Loucy (cell line): ENCODE data around the gene USP21.

ENCODE experiments used
- H2AFZ ChIP-seq: fragments of 200-600 bp; sonication (generic); 2 replicates; pipeline ENCODE4 v1.6.0; 2016; ENCODE audit warnings: antibody characterized with exemption, mild to moderate bottlenecking, low read length, moderate library complexity
- H3F3A ChIP-seq: fragments of 200-600 bp; 2 replicates; pipeline ENCODE4 v1.6.0; 2016; ENCODE audit warnings: antibody characterized with exemption, low read depth, mild to moderate bottlenecking
- H3K27me3 ChIP-seq: fragments of 200-600 bp; sonication (generic); 2 replicates; pipeline ENCODE4 v1.6.1; 2014; ENCODE audit warnings: low read length, mild to moderate bottlenecking; ENCODE audit not compliant: insufficient read depth, poor library complexity, severe bottlenecking
- H3K36me3 ChIP-seq: fragments of 200-600 bp; sonication (generic); 2 replicates; pipeline ENCODE4 v1.6.1; 2016; ENCODE audit warnings: low read length; ENCODE audit not compliant: insufficient read depth
- H3K4me1 ChIP-seq: fragments of 200-600 bp; sonication (generic); 2 replicates; pipeline ENCODE4 v1.5.1; 2014; ENCODE audit warnings: low read length, mild to moderate bottlenecking; ENCODE audit not compliant: insufficient read depth, poor library complexity, severe bottlenecking
- H3K4me2 ChIP-seq: fragments of 200-600 bp; sonication (generic); 2 replicates; pipeline ENCODE4 v1.6.0; 2014; ENCODE audit warnings: antibody characterized with exemption, low read length, low read depth, mild to moderate bottlenecking; ENCODE audit not compliant: poor library complexity, severe bottlenecking
- H3K4me3 ChIP-seq: fragments of 200-600 bp; sonication (generic); 2 replicates; pipeline ENCODE4 v1.5.1; 2014; ENCODE audit warnings: low read length, mild to moderate bottlenecking, mixed read lengths; ENCODE audit not compliant: poor library complexity, severe bottlenecking
- H3K79me2 ChIP-seq: fragments of 200-600 bp; sonication (generic); 2 replicates; pipeline ENCODE4 v1.6.1; 2014; ENCODE audit warnings: low read length; ENCODE audit not compliant: insufficient read depth
- H3K9ac ChIP-seq: fragments of 200-600 bp; sonication (generic); 2 replicates; pipeline ENCODE4 v1.6.0; 2014; ENCODE audit warnings: mild to moderate bottlenecking, low read depth, low read length, moderate library complexity; ENCODE audit not compliant: poor library complexity, severe bottlenecking
- H3K9me2 ChIP-seq: fragments of 200-600 bp; sonication (generic); replicated peaks from 2 replicates; pipeline ENCODE4 v1.6.1; 2016; ENCODE audit warnings: low read depth, low read length, mixed read lengths
- H3K9me3 ChIP-seq: fragments of 200-600 bp; sonication (generic); 2 replicates; pipeline ENCODE4 v1.6.1; 2014; ENCODE audit warnings: mild to moderate bottlenecking, antibody characterized with exemption, low read length, low read depth; ENCODE audit not compliant: insufficient read depth
- H4K20me1 ChIP-seq: fragments of 200-600 bp; sonication (generic); 2 replicates; pipeline ENCODE4 v1.6.0; 2014; ENCODE audit warnings: antibody characterized with exemption, low read length, mild to moderate bottlenecking; ENCODE audit not compliant: insufficient read depth, poor library complexity, severe bottlenecking
- CTCF ChIP-seq: fragments of 200-600 bp; sonication (generic); conservative IDR thresholded peaks from 2 replicates; pipeline ENCODE4 v1.5.1; 2014; ENCODE audit warnings: mild to moderate bottlenecking, antibody characterized with exemption, low read length
- EZH2phosphoT487 ChIP-seq: fragments of 200-600 bp; IDR thresholded peaks from 2 replicates; pipeline ENCODE4 v1.6.1; 2018; ENCODE audit warnings: antibody characterized with exemption, mild to moderate bottlenecking, moderate library complexity, borderline replicate concordance

USP21 gene

GRCh38 chr1:161157867-161158266 lies 1.4 kb upstream of the USP21 start:
- Histone ChIP-seq H2AFZ (no peak overlapping the region), H3K9me3 (no peaks in the 10 kb centered on the region), H3K9ac (no peak overlapping the region), H3K4me2 (no peak overlapping the region), H4K20me1 (no peaks in the 10 kb centered on the region), H3K4me1 (peaks cover 41% of the 10 kb centered on the region), H3K36me3 (peaks cover 16% of the 10 kb centered on the region; the same call in 1 of the 2 replicates), H3F3A (no peaks in the 10 kb centered on the region), H3K4me3 (no peak overlapping the region), H3K27me3 (no peaks in the 10 kb centered on the region), H3K79me2 (peaks cover 50% of the 10 kb centered on the region), H3K9me2 (no peaks in the 10 kb centered on the region)
- TF ChIP-seq CTCF (no peak), EZH2phosphoT487 (no peak)

GRCh38 chr1:161158316-161159010 lies 837 bp upstream of the USP21 start:
- no peaks in the 10 kb centered on the region for H4K20me1 ChIP-seq
- no peak for TF ChIP-seq EZH2phosphoT487
- TF ChIP-seq CTCF: no peak
- H3F3A ChIP-seq: no peaks in the 10 kb centered on the region
- no peaks in the 10 kb centered on the region for H3K9me2 ChIP-seq
- peaks cover 47% of the 10 kb centered on the region for H3K79me2 ChIP-seq
- peaks cover 16% of the 10 kb centered on the region; the same call in 1 of the 2 replicates for H3K36me3 ChIP-seq
- no peaks in the 10 kb centered on the region for H3K27me3 ChIP-seq
- no peak overlapping the region for H2AFZ ChIP-seq
- no peaks in the 10 kb centered on the region for H3K9me3 ChIP-seq
- H3K4me2 ChIP-seq: peak overlapping the region; percentile 80
- peaks cover 41% of the 10 kb centered on the region for H3K4me1 ChIP-seq
- H3K4me3 ChIP-seq: peak overlapping the region; percentile 88
- no peak overlapping the region for H3K9ac ChIP-seq

GRCh38 chr1:161159913-161160243 lies 578 bp downstream of the USP21 start:
- Histone ChIP-seq H3K36me3 (peaks cover 16% of the 10 kb centered on the region; the same call in 1 of the 2 replicates), H3K79me2 (peaks cover 36% of the 10 kb centered on the region), H3K4me3 (peak overlapping the region; percentile 88), H3K9me3 (no peaks in the 10 kb centered on the region), H3K9me2 (no peaks in the 10 kb centered on the region), H4K20me1 (no peaks in the 10 kb centered on the region), H3K4me2 (peak overlapping the region; percentile 80), H3K4me1 (peaks cover 37% of the 10 kb centered on the region), H3F3A (no peaks in the 10 kb centered on the region), H3K9ac (peak overlapping the region; percentile 92), H2AFZ (peak overlapping the region; percentile 95), H3K27me3 (no peaks in the 10 kb centered on the region)
- TF ChIP-seq CTCF (no peak), EZH2phosphoT487 (no peak)
